K562 (cell line): ENCODE results near the gene MCCD1. TPM values are rescaled to one million over a fixed set of nuclear protein-coding genes. Genes with fewer than 3 reads are reported as not detected.

Experiments used
- ARID1B ChIP-seq: fragments of 450-650 bp; IDR thresholded peaks from 2 replicates; pipeline ENCODE4 v1.6.1; 2016; ENCODE audit warnings: antibody characterized with exemption, mild to moderate bottlenecking, inconsistent platforms
- CBX1 ChIP-seq: sonication (generic); IDR thresholded peaks from 2 replicates; pipeline ENCODE4 v1.6.1; 2016; ENCODE audit warnings: antibody characterized with exemption, low read depth, mild to moderate bottlenecking
- CREM ChIP-seq: IDR thresholded peaks from 2 replicates; pipeline ENCODE4 v1.6.1; 2014; ENCODE audit warnings: antibody characterized with exemption, low read depth
- ETS1 ChIP-seq: conservative IDR thresholded peaks from 2 replicates; pipeline ENCODE4 v1.6.1; 2011; ENCODE audit warnings: low read depth, mild to moderate bottlenecking, low read length; ENCODE audit not compliant: control insufficient read depth
- GTF2E2 ChIP-seq: fragments of 200-800 bp; sonication (Bioruptor generic); IDR thresholded peaks from 2 replicates; pipeline ENCODE4 v1.6.1; 2016; ENCODE audit warnings: missing genetic modification characterization, missing compliant biosample characterization
- KLF10 ChIP-seq: fragments of 250-450 bp; sonication (Bioruptor Pico); IDR thresholded peaks from 2 replicates; pipeline ENCODE4 v1.6.1; 2021; ENCODE audit warnings: matching md5 sums
- MYNN ChIP-seq, 2 experiments: sonication (generic); formaldehyde crosslinking in 1 of 2; IDR thresholded peaks; 2 replicates each; pipeline versions ENCODE4 v1.5.0 to v1.6.1; 2016 to 2020; ENCODE audit warnings: antibody characterized with exemption in 1 of 2, missing genetic modification reagents in 1 of 2
- PBX2 ChIP-seq, 2 experiments: IDR thresholded peaks in 1 of 2; conservative IDR thresholded peaks in 1 of 2; 2 replicates each; pipeline ENCODE4 v1.6.1; 2016; ENCODE audit warnings: low read depth in 2 of 2, mild to moderate bottlenecking in 1 of 2, missing compliant biosample characterization in 1 of 2, missing genetic modification characterization in 1 of 2, moderate library complexity in 1 of 2
- POLR2A ChIP-seq: fragments of 450-650 bp; conservative IDR thresholded peaks from 2 replicates; pipeline ENCODE4 v1.6.1; 2016
- POLR2B ChIP-seq: fragments of 450-650 bp; IDR thresholded peaks from 2 replicates; pipeline ENCODE4 v1.6.1; 2018; ENCODE audit warnings: low read depth; ENCODE audit not compliant: partially characterized antibody
- PRDM10 ChIP-seq: fragments of 450-650 bp; IDR thresholded peaks from 2 replicates; pipeline ENCODE4 v1.6.1; 2018; ENCODE audit not compliant: partially characterized antibody
- PRPF4 ChIP-seq: fragments of 200-400 bp; formaldehyde crosslinking; IDR thresholded peaks from one replicate; pipeline ENCODE4 v1.6.1; 2017; ENCODE audit warnings: low read length, low read depth, mild to moderate bottlenecking; ENCODE audit not compliant: insufficient read depth, poor library complexity, severe bottlenecking
- RBM34 ChIP-seq: fragments of 200-400 bp; formaldehyde crosslinking; IDR thresholded peaks from 2 replicates; pipeline ENCODE4 v1.6.1; 2018; ENCODE audit warnings: low read length, borderline replicate concordance; ENCODE audit not compliant: insufficient read depth
- SAFB ChIP-seq: fragments of 200-400 bp; formaldehyde crosslinking; IDR thresholded peaks from 2 replicates; pipeline ENCODE4 v1.6.1; 2017; ENCODE audit warnings: low read depth, low read length, borderline replicate concordance
- SMAD3 ChIP-seq: fragments of 450-650 bp; formaldehyde crosslinking; conservative IDR thresholded peaks from 2 replicates; pipeline ENCODE4 v1.4.0; 2020; ENCODE audit warnings: mild to moderate bottlenecking
- THRA ChIP-seq: fragments of 450-650 bp; IDR thresholded peaks from 2 replicates; pipeline ENCODE4 v1.6.1; 2017; ENCODE audit warnings: mild to moderate bottlenecking, moderate library complexity
- THRAP3 ChIP-seq: fragments of 450-650 bp; IDR thresholded peaks from 2 replicates; pipeline ENCODE4 v1.6.1; 2016; ENCODE audit warnings: mild to moderate bottlenecking, inconsistent platforms, borderline replicate concordance
- ZNF431 ChIP-seq: sonication (generic); formaldehyde crosslinking; IDR thresholded peaks from 2 replicates; pipeline ENCODE4 v1.8.0; 2022; ENCODE audit warnings: mild to moderate bottlenecking, missing genetic modification reagents
- polyA plus RNA-seq, 8 experiments: library from polyadenylated mRNA; depleted of rRNA in 4 of 8; stranded (reverse) in 5 of 8; unstranded in 3 of 8; fragments of >200 nt; fragmentation: Nextera tagmentation in 2 of 8; fragmentation: Illumina TruSeq in 1 of 8; extraction: Ambion mirVana in 2 of 8; extraction: Trizol in 1 of 8; gene quantifications; 2 replicates each; pipeline versions ENCODE4 v1.2.1 to v1.2.3, GENCODE V29; 2011 to 2014; ENCODE audit warnings: inconsistent platforms in 1 of 8, missing spikeins in 1 of 8
- total RNA-seq, 7 experiments: library from RNA; depleted of rRNA in 6 of 7; stranded (reverse); fragments of >200 nt in 6 of 7; fragmentation: Illumina TruSeq in 2 of 7; extraction: Trizol in 2 of 7; gene quantifications; 2 replicates each; pipeline versions ENCODE4 v1.2.1 to v1.2.3, GENCODE V29; 2011 to 2021; ENCODE audit warnings: low replicate concordance in 1 of 7

Gene MCCD1
- total and polyA plus RNA-seq, 9 of the 15 experiments (the other 6 are each of a cell fraction or from before 2014, with no cell fraction given) = not detected

GRCh38 chr6:31529329-31530150 is 778 bp downstream of the MCCD1 start (continued):
- TF ChIP-seq GTF2E2 (no peak), SAFB (no peak), PBX2 (CRISPR knock-in tag; IDR thresholded peaks at IDR 0.05; ENCODE audit: low read depth) (no peak), PBX2 (tag; conservative IDR thresholded peaks at IDR 0.05; ENCODE audit: low read depth) (no peak), KLF10 (peak; percentile 41; the same call in 1 of the 2 replicates), PRDM10 (no peak), MYNN (IDR thresholded peaks at IDR 0.05) (peak; percentile 54; the same call in 1 of the 2 replicates), MYNN (CRISPR knock-in tag; IDR thresholded peaks at IDR 0.05) (no peak), THRA (no peak), ARID1B (no peak), THRAP3 (0 out of 2 replicates have a peak, but pooled peaks have one; percentile 66), CBX1 (0 out of 2 replicates have a peak, but pooled peaks have one; percentile 44), ZNF431 (CRISPR knock-in tag) (no peak), ETS1 (no peak), POLR2B (peak; percentile 83), RBM34 (no peak), CREM (no peak), POLR2A (peak; percentile 89), PRPF4 (no peak), SMAD3 (CRISPR knock-in tag) (no peak)
